ENCODE data around the gene NOX4.

- TF ChIP-seq POLR2A (IDR thresholded peaks at IDR 0.05; ENCODE audit: low read length) (no peak), RFX5 (IDR thresholded peaks at IDR 0.05) (no peak), HES2 (IDR thresholded peaks at IDR 0.05) (no peak), POLR2AphosphoS2 (conservative IDR thresholded peaks at IDR 0.05; ENCODE audit: low read length) (no peak), MAZ (IDR thresholded peaks at IDR 0.05; ENCODE audit: borderline replicate concordance, low read depth, low read length) (no peak)
- TF ChIP-seq, protein P1, sequence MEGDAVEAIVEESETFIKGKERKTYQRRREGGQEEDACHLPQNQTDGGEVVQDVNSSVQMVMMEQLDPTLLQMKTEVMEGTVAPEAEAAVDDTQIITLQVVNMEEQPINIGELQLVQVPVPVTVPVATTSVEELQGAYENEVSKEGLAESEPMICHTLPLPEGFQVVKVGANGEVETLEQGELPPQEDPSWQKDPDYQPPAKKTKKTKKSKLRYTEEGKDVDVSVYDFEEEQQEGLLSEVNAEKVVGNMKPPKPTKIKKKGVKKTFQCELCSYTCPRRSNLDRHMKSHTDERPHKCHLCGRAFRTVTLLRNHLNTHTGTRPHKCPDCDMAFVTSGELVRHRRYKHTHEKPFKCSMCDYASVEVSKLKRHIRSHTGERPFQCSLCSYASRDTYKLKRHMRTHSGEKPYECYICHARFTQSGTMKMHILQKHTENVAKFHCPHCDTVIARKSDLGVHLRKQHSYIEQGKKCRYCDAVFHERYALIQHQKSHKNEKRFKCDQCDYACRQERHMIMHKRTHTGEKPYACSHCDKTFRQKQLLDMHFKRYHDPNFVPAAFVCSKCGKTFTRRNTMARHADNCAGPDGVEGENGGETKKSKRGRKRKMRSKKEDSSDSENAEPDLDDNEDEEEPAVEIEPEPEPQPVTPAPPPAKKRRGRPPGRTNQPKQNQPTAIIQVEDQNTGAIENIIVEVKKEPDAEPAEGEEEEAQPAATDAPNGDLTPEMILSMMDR (IDR thresholded peaks at IDR 0.05) = no peak
These were observed 110.1 kb downstream of the NOX4 start for GRCh38 chr11:89381094-89381493.

Data from A549 (cell line).